Gastrocnemius medialis (tissue), 4 donors: ENCODE results near the gene LDLRAP1. TPM values are rescaled to one million over a fixed set of nuclear protein-coding genes. Genes with fewer than 3 reads are reported as not detected.
A peak's percentile ranks its signal among the peaks of the same experiment; 100 is the strongest.

Experiments
- ATAC-seq, 2 donors: fragments of 150-250 bp; one replicate each; pipeline ENCODE4 v1.9.1; 2016
- DNase-seq, 2 donors: peaks; one replicate each; pipeline ENCODE4 v3.0.0-alpha.2; 2019
- H3K27ac ChIP-seq, 4 donors: fragments of 200-600 bp; sonication (generic); 1 replicate in 1 of 4; 2 replicates in 3 of 4; pipeline ENCODE4 v1.5.1; 2016 to 2018; ENCODE audit warnings: mild to moderate bottlenecking in 2 of 4, moderate library complexity in 1 of 4
- H3K27me3 ChIP-seq, 3 donors: fragments of 200-600 bp; sonication (generic) in 2 of 3; 1 replicate in 1 of 3; 2 replicates in 2 of 3; pipeline versions ENCODE4 v1.5.1 to v1.6.0; 2016 to 2019; ENCODE audit warnings: mild to moderate bottlenecking in 1 of 3, moderate library complexity in 1 of 3
- H3K36me3 ChIP-seq, 2 donors: fragments of 200-600 bp; sonication (generic) in 1 of 2; one replicate each; pipeline ENCODE4 v1.5.1; 2017 to 2018
- H3K4me1 ChIP-seq, 2 donors: fragments of 200-600 bp; sonication (generic) in 1 of 2; one replicate each; pipeline ENCODE4 v1.5.1; 2016 to 2017; ENCODE audit warnings: mild to moderate bottlenecking in 2 of 2
- H3K4me3 ChIP-seq, 4 donors: fragments of 200-600 bp; sonication (generic) in 3 of 4; 1 replicate in 1 of 4; 2 replicates in 3 of 4; pipeline ENCODE4 v1.5.1; 2016 to 2019; ENCODE audit warnings: mild to moderate bottlenecking in 2 of 4
- H3K9me3 ChIP-seq, 3 donors: fragments of 200-600 bp; sonication (generic) in 2 of 3; 1 replicate in 1 of 3; 2 replicates in 2 of 3; pipeline ENCODE4 v1.5.1; 2016 to 2019
- CTCF ChIP-seq, 5 experiments: fragments of 450-650 bp in 3 of 5; fragments of 200-600 bp in 2 of 5; sonication (generic) in 2 of 5; IDR thresholded peaks in 4 of 5; conservative IDR thresholded peaks in 1 of 5; 1 replicate in 4 of 5; 2 replicates in 1 of 5; pipeline ENCODE4 v1.5.1; 2016 to 2019; ENCODE audit warnings: antibody characterized with exemption in 5 of 5, mild to moderate bottlenecking in 3 of 5, moderate library complexity in 3 of 5
- POLR2A ChIP-seq, 2 donors: fragments of 450-650 bp; IDR thresholded peaks; one replicate each; pipeline ENCODE4 v1.6.1; 2017; ENCODE audit warnings: antibody characterized with exemption in 2 of 2, mild to moderate bottlenecking in 2 of 2, moderate library complexity in 2 of 2
- in situ Hi-C, 4 donors: fragments of 200-750 bp; cut with MboI; loops; one replicate each; pipeline versions ENCODE4 v1.15.0 to v1.8.0; 2017; ENCODE audit warnings: low sequenced_read_pairs in 4 of 4
- intact Hi-C: fragments of 100-400 bp; cut with DNase I; formaldehyde crosslinking; loops from one replicate; pipeline ENCODE4 v1.15.1; 2023; ENCODE audit warnings: low total_unique reads
- total RNA-seq, 4 donors: library from RNA; depleted of rRNA; stranded (reverse); fragments of >200 nt; gene quantifications; one replicate each; pipeline versions ENCODE4 v1.1.0 to v1.2.3, GENCODE V29; 2016

Gene LDLRAP1
- total RNA-seq, 4 donors from 2014 or later = 10.0 to 17.9 (median 14.2) TPM

DNA sequence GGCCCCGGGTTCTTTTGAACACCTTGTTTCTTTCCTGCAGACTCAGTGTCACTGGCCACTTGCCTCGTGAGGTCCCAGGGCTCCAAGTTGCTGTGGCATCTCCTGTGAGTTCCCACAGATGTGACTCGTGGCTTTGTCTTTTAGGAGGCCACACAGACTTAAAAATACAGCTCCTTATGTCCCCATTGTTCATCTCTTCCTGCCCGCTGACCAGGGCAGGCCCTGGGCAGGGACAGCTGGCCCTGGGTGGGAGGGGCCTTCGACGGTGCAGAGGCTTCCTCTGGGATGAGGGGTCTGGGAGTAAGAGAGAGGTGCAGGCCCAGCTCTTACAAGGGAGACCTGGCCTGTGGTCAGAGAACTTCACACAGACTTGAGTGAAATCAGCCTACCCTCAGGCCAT lies 15.6 kb downstream of the LDLRAP1 start:
- no peaks in the 10 kb centered on the region for H3K36me3 ChIP-seq
- intact Hi-C loops (no loop called here), in situ Hi-C loops (no loop called here)
- H3K9me3 ChIP-seq = no peaks in the 10 kb centered on the region
- peaks cover 22 to 34% of the 10 kb centered on the region in 2 donors for H3K4me1 ChIP-seq
- no peaks in the 10 kb centered on the region for H3K27me3 ChIP-seq
- H3K4me3 ChIP-seq = no peak overlapping the region
- peak overlapping the region in 3 of 4 donors; percentile 14 to 52 (median 22) for H3K27ac ChIP-seq
- no peak for ATAC-seq
- no peak for DNase-seq
- no peak for TF ChIP-seq CTCF (IDR thresholded peaks at IDR 0.05 in 4 of 5, conservative IDR thresholded peaks at IDR 0.05 in 1 of 5)
- no peak for TF ChIP-seq POLR2A (IDR thresholded peaks at IDR 0.05)

GRCh38 chr1:25560001-25560400 lies 16.6 kb downstream of the LDLRAP1 start:
- no peak for DNase-seq

GRCh38 chr1:25560788-25561187 lies 17.4 kb downstream of the LDLRAP1 start:
- H3K9me3 ChIP-seq = no peaks in the 10 kb centered on the region
- DNase-seq (no peak), ATAC-seq (no peak)
- in situ Hi-C loops = no loop called here
- no peaks in the 10 kb centered on the region for H3K27me3 ChIP-seq
- H3K4me1 ChIP-seq = peaks cover 20 to 28% of the 10 kb centered on the region in 2 donors
- intact Hi-C loops = no loop called here
- H3K36me3 ChIP-seq = no peaks in the 10 kb centered on the region
- TF ChIP-seq POLR2A (IDR thresholded peaks at IDR 0.05) = no peak
- no peak overlapping the region for H3K27ac ChIP-seq
- H3K4me3 ChIP-seq = no peak overlapping the region

More at GRCh38 chr1:25560001-25560400, 16.6 kb downstream of the LDLRAP1 start:
- H3K36me3 ChIP-seq = no peaks in the 10 kb centered on the region
- intact Hi-C loops (no loop called here), in situ Hi-C loops (no loop called here)
- H3K4me1 ChIP-seq = peaks cover 15 to 26% of the 10 kb centered on the region in 2 donors
- H3K27me3 ChIP-seq = no peaks in the 10 kb centered on the region
- no peaks in the 10 kb centered on the region for H3K9me3 ChIP-seq
- ATAC-seq = no peak
- H3K27ac ChIP-seq = peak overlapping the region in 2 of 4 donors; percentile 20 to 31
- no peak overlapping the region for H3K4me3 ChIP-seq
- no peak for TF ChIP-seq CTCF (IDR thresholded peaks at IDR 0.05 in 4 of 5, conservative IDR thresholded peaks at IDR 0.05 in 1 of 5)
- TF ChIP-seq POLR2A (IDR thresholded peaks at IDR 0.05) = no peak

DNA sequence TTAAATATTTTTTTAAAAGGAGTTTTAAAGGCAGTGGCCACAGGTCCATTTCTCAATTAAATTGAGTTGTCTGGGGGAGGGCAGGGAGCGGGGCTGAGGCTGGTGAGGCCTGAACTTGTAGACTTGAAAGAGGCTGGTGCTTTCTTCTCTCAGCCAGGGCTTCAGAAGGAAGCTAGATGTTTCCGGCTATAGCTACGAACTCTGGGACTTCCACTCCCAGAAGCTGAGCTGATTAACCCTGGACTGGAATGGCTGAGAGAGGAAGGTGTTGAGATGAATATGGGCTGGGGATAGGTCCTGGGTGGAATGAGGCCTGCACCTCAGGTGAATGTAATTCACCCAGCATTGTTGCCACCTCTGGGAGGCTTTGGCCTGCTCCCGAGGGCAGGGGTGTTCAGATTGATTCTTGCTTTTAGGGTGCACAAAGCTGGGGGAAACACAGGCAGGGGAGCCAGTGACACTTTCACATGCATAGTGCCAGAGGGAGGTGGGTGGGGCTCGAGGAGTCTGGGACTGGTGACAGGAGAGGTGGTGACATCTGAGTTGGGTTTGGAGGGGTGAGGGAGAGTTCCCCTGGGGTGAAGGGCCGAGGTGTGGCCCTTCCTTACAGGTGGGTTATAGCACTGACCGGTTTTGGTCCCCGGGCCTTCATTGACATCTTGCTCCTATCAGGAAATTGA lies 18.2 kb downstream of the LDLRAP1 start:
- no peaks in the 10 kb centered on the region for H3K27me3 ChIP-seq
- no peaks in the 10 kb centered on the region for H3K9me3 ChIP-seq
- in situ Hi-C loops = no loop called here
- H3K27ac ChIP-seq = peak overlapping the region; percentile 14 to 28 (median 24)
- intact Hi-C loops = no loop called here
- DNase-seq = no peak
- ATAC-seq = no peak
- no peaks in the 10 kb centered on the region for H3K36me3 ChIP-seq
- H3K4me1 ChIP-seq = peaks cover 21 to 28% of the 10 kb centered on the region in 2 donors
- no peak overlapping the region for H3K4me3 ChIP-seq
- TF ChIP-seq POLR2A (IDR thresholded peaks at IDR 0.05) (no peak), CTCF (IDR thresholded peaks at IDR 0.05 in 4 of 5, conservative IDR thresholded peaks at IDR 0.05 in 1 of 5) (no peak)

DNA sequence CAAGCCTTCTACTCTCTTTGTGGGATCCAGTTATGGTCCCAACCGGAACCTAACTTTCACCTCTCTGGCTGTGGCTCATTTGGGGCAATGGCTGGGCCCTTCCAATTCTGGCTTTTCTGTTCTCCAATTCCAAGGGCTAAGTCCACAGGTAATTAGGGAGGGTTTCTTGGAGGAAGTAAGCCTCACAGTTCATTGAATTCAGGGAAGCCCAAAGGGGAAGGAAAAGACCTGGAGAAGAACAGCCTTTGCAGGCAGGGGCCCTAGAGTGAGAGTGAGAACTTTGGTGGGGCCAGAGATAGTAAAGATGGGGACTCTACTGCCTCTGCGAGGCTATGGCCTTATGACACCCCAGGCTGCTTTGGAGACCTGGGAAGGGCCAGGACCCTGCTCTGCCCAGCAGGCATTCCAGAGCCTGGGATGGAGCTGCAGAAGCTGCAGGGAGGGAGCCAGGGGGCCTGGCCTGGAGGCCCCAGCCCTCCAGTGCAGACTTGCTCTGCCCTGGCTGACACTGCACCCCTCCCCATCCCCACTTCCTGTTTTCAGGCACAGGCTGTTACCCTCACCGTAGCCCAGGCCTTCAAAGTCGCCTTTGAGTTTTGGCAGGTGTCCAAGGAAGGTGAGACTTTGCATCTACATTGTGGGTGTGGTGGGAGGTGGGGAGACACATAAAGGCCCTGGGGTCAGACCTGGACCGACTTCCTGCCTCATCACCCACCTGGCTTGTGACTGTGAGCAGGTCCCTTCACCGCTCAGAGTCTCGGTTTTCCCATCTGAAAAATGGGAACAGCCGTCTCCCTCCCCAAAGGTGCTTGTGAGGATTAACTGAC lies 18.9 kb downstream of the LDLRAP1 start:
- no peak overlapping the region for H3K4me3 ChIP-seq
- ATAC-seq = no peak

More for the DNA sequence above, 18.9 kb downstream of the LDLRAP1 start:
- Histone ChIP-seq H3K27ac (peak overlapping the region; percentile 20 to 30 (median 28)), H3K9me3 (no peaks in the 10 kb centered on the region), H3K4me1 (peaks cover 26 to 34% of the 10 kb centered on the region in 2 donors), H3K27me3 (no peaks in the 10 kb centered on the region), H3K36me3 (no peaks in the 10 kb centered on the region)
- DNase-seq = no peak
- TF ChIP-seq POLR2A (IDR thresholded peaks at IDR 0.05) = no peak
- TF ChIP-seq CTCF (IDR thresholded peaks at IDR 0.05 in 4 of 5, conservative IDR thresholded peaks at IDR 0.05 in 1 of 5) = no peak
- intact Hi-C loops (no loop called here), in situ Hi-C loops (no loop called here)
